ENCODE results near the gene MIEF1. TPM values are rescaled to one million over a fixed set of nuclear protein-coding genes. Genes with fewer than 3 reads are reported as not detected.

MIEF1 gene
- total and polyA plus RNA-seq, 2 donors (not counting 1 experiment from before 2014, with no cell fraction given) = 9.8 to 37.2 TPM

DNA sequence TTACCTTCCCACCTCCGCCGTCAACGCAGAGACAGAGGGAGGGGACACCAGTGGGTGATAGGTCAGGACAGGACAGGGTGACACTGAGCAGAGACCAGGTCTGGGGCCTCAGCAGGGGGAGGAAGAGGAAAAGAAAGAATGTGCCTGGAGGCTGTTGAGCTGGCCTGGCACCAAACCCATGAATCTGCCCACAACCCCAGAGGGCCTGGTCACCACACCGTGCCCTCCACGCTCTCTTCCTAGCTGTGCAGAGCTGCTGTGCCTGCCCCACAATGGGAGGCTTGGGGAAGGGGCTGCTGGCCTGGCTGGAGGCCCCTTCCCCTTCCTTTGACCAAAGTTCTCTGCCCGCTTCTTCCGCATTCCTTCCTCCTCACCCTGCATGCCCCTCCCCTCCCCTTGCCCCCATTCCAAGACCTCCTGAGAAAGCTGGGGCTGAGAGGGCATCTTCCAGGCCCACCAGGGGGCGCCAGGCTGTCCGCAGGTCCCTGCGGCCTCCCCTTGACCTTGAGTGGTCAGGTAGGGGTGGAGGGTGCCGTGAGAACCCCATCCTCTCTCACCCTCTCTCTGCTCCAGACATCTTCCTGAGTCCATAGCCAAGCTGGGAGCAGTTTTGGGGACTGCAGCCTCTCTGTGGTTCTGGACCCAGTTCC, 57.5 kb downstream of the MIEF1 start:
- intact Hi-C loops (cut with micrococcal nuclease) = no loop called here
- Histone ChIP-seq H4K20me1 (ENCODE audit: control insufficient read depth, insufficient read depth, low read length, poor library complexity, severe bottlenecking) (no peaks in the 10 kb centered on the region), H3K36me3 (replicated peaks in 1 of 2; ENCODE audit: control extremely low read depth in 1 of 2, control insufficient read depth in 1 of 2, extremely low read depth in 1 of 2, insufficient read depth in 2 of 2, low read length in 1 of 2) (no peaks in the 10 kb centered on the region), H3K4me2 (replicated peaks; ENCODE audit: low read depth, low read length, poor library complexity, severe bottlenecking) (no peak overlapping the region), H3K9ac (ENCODE audit: low read length) (no peak overlapping the region), H3K4me1 (ENCODE audit: control insufficient read depth in 2 of 2, insufficient read depth in 2 of 2, low read length in 2 of 2) (peaks cover 8 to 16% of the 10 kb centered on the region in 2 donors), H3K27ac (ENCODE audit: low read length in 2 of 2) (no peak overlapping the region), H3K79me2 (ENCODE audit: control insufficient read depth, insufficient read depth, low read length) (no peaks in the 10 kb centered on the region), H3K9me3 (ENCODE audit: control extremely low read depth in 1 of 3, control insufficient read depth in 2 of 3, insufficient read depth in 1 of 3, low read length in 2 of 3) (peaks cover 0 to 3% (median 0%) of the 10 kb centered on the region in 3 donors), H3K4me3 (ENCODE audit: control extremely low read depth in 1 of 5, extremely low read depth in 1 of 5, insufficient read depth in 1 of 5, low read depth in 2 of 5, low read length in 4 of 5) (no peak overlapping the region), H3K27me3 (replicated peaks in 1 of 4; ENCODE audit: control extremely low read depth in 1 of 4, control insufficient read depth in 3 of 4, insufficient read depth in 4 of 4, low read length in 3 of 4) (peaks cover 0 to 51% (median 25%) of the 10 kb centered on the region in 4 experiments), H2AFZ (ENCODE audit: insufficient read depth, low read depth, low read length, poor library complexity, severe bottlenecking) (no peak overlapping the region)
- H3K4me1 Mint-ChIP-seq = peaks cover 10% of the 10 kb centered on the region
- H3K4me3 Mint-ChIP-seq = no peak overlapping the region
- no peak overlapping the region for H3K27ac Mint-ChIP-seq
- peaks cover 39% of the 10 kb centered on the region for H3K27me3 Mint-ChIP-seq
- ChIA-PET POLR2A (interaction anchor here (0.8 kb wide), 1 partner anchor 465 kb away, joined by 3 read pairs; no protein-coding TSS in a partner anchor), CTCF (interaction anchor here (0.7 to 7.6 kb wide), 4 partner anchors 31 to 465 kb away, joined by 3 to 68 read pairs (median 4); no protein-coding TSS in a partner anchor)
- TF ChIP-seq, protein P1, sequence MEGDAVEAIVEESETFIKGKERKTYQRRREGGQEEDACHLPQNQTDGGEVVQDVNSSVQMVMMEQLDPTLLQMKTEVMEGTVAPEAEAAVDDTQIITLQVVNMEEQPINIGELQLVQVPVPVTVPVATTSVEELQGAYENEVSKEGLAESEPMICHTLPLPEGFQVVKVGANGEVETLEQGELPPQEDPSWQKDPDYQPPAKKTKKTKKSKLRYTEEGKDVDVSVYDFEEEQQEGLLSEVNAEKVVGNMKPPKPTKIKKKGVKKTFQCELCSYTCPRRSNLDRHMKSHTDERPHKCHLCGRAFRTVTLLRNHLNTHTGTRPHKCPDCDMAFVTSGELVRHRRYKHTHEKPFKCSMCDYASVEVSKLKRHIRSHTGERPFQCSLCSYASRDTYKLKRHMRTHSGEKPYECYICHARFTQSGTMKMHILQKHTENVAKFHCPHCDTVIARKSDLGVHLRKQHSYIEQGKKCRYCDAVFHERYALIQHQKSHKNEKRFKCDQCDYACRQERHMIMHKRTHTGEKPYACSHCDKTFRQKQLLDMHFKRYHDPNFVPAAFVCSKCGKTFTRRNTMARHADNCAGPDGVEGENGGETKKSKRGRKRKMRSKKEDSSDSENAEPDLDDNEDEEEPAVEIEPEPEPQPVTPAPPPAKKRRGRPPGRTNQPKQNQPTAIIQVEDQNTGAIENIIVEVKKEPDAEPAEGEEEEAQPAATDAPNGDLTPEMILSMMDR (IDR thresholded peaks at IDR 0.05) = peak; percentile 39
- no peak for TF ChIP-seq EZH2 (IDR thresholded peaks at IDR 0.05; ENCODE audit: borderline replicate concordance, insufficient read depth, low read depth, low read length, poor library complexity, severe bottlenecking)
- ATAC-seq (ENCODE audit: low read depth) (no peak), DNase-seq (no peak)
- 60% methylated on average over 1 of the region's 11 CpGs for WGBS (ENCODE audit: insufficient coverage)
- H3K9me3 Mint-ChIP-seq (ENCODE audit: insufficient read depth) = no peaks in the 10 kb centered on the region

DNA sequence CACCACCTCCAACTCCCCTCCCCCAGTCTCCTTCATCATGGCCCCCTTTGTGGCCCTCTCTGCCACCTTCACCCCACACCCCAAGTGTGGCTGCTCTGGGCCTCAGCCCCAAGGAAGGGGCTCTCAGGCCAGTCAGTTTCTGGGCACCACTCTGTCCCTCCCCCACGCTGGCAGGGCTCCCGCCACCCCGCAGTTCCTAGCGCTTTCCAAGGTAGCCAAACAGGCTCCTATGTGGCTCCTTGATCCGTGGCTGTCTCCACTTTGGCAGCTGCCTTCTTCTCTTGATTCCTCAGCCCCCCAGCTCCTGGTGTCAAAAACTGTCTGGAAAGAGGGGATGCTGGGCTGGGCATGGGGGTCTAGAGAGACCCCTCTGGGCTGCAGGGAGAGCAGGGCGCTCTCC, 58.0 kb downstream of the MIEF1 start:
- H3K4me3 ChIP-seq (ENCODE audit: control extremely low read depth in 1 of 5, extremely low read depth in 1 of 5, insufficient read depth in 1 of 5, low read depth in 2 of 5, low read length in 4 of 5) = no peak overlapping the region
- Mint-ChIP-seq H3K27ac (no peak overlapping the region), H3K9me3 (ENCODE audit: insufficient read depth) (no peaks in the 10 kb centered on the region), H3K4me1 (peaks cover 10% of the 10 kb centered on the region), H3K4me3 (no peak overlapping the region), H3K27me3 (peaks cover 39% of the 10 kb centered on the region)
- CTCF ChIA-PET = interaction anchor here (7.6 kb wide), 1 partner anchor 464 kb away, joined by 68 read pairs; no protein-coding TSS in a partner anchor
- no peak overlapping the region for H3K9ac ChIP-seq (ENCODE audit: low read length)
- ATAC-seq (ENCODE audit: low read depth) = no peak
- peaks cover 8 to 16% of the 10 kb centered on the region in 2 donors for H3K4me1 ChIP-seq (ENCODE audit: control insufficient read depth in 2 of 2, insufficient read depth in 2 of 2, low read length in 2 of 2)
- H3K27me3 ChIP-seq (replicated peaks in 1 of 4; ENCODE audit: control extremely low read depth in 1 of 4, control insufficient read depth in 3 of 4, insufficient read depth in 4 of 4, low read length in 3 of 4) = peaks cover 0 to 48% (median 25%) of the 10 kb centered on the region in 4 experiments
- H3K79me2 ChIP-seq (ENCODE audit: control insufficient read depth, insufficient read depth, low read length) = no peaks in the 10 kb centered on the region
- no peaks in the 10 kb centered on the region for H3K36me3 ChIP-seq (replicated peaks in 1 of 2; ENCODE audit: control extremely low read depth in 1 of 2, control insufficient read depth in 1 of 2, extremely low read depth in 1 of 2, insufficient read depth in 2 of 2, low read length in 1 of 2)
- intact Hi-C loops (cut with micrococcal nuclease) = no loop called here
- H3K4me2 ChIP-seq (replicated peaks; ENCODE audit: low read depth, low read length, poor library complexity, severe bottlenecking) = no peak overlapping the region
- TF ChIP-seq EZH2 (IDR thresholded peaks at IDR 0.05; ENCODE audit: borderline replicate concordance, insufficient read depth, low read depth, low read length, poor library complexity, severe bottlenecking) = no peak
- TF ChIP-seq, protein P1 (IDR thresholded peaks at IDR 0.05) = no peak
- no peaks in the 10 kb centered on the region for H4K20me1 ChIP-seq (ENCODE audit: control insufficient read depth, insufficient read depth, low read length, poor library complexity, severe bottlenecking)
- POLR2A ChIA-PET = interaction anchor here (0.8 kb wide), 1 partner anchor 465 kb away, joined by 3 read pairs; no protein-coding TSS in a partner anchor
- no peak overlapping the region for H3K27ac ChIP-seq (ENCODE audit: low read length in 2 of 2)
- 80% methylated on average over 4 of the region's 6 CpGs for WGBS (ENCODE audit: insufficient coverage)
- no peak for DNase-seq
- H2AFZ ChIP-seq (ENCODE audit: insufficient read depth, low read depth, low read length, poor library complexity, severe bottlenecking) = no peak overlapping the region
- H3K9me3 ChIP-seq (ENCODE audit: control extremely low read depth in 1 of 3, control insufficient read depth in 2 of 3, insufficient read depth in 1 of 3, low read length in 2 of 3) = peaks cover 0 to 3% (median 0%) of the 10 kb centered on the region in 3 donors

Measured in B cell (primary cell).